Neural crest cell (in vitro differentiated cells): Measurements from ENCODE around the gene BCAN. TPM values are rescaled to one million over a fixed set of nuclear protein-coding genes. Genes with fewer than 3 reads are reported as not detected.

ENCODE experiments used
- DNase-seq: peaks from one replicate; pipeline ENCODE4 v3.0.0; 2021; ENCODE audit warnings: low read depth, mixed read lengths, low spot score
- H3K27ac Mint-ChIP-seq: one replicate; pipeline ENCODE4 v1.8.0; 2021; ENCODE audit warnings: mild to moderate bottlenecking, mixed read lengths; ENCODE audit not compliant: unreplicated experiment
- H3K27me3 Mint-ChIP-seq: 2 replicates; pipeline ENCODE4 v1.8.0; 2021; ENCODE audit warnings: low read depth, mild to moderate bottlenecking, mixed read lengths
- H3K36me3 Mint-ChIP-seq: 2 replicates; pipeline ENCODE4 v1.8.0; 2021; ENCODE audit warnings: low read depth, mild to moderate bottlenecking, mixed read lengths
- H3K4me1 Mint-ChIP-seq: 2 replicates; pipeline ENCODE4 v1.8.0; 2021; ENCODE audit warnings: mixed read lengths
- H3K4me3 Mint-ChIP-seq: one replicate; pipeline ENCODE4 v1.8.0; 2021; ENCODE audit warnings: mild to moderate bottlenecking, mixed read lengths
- H3K9me3 Mint-ChIP-seq: 2 replicates; pipeline ENCODE4 v1.8.0; 2021; ENCODE audit warnings: mixed read lengths
- CTCF ChIP-seq: fragments of 200-600 bp; sonication (generic); conservative IDR thresholded peaks from 2 replicates; pipeline ENCODE4 v1.5.0; 2021; ENCODE audit warnings: antibody characterized with exemption, mild to moderate bottlenecking
- total RNA-seq: library from RNA; stranded (reverse); gene quantifications from 2 replicates; pipeline ENCODE4 v1.2.1, GENCODE V29; 2021

BCAN gene
- total RNA-seq, 1 donor from 2014 or later, result 2.4 TPM

- no peaks in the 10 kb centered on the region for H3K36me3 Mint-ChIP-seq
- H3K4me1 Mint-ChIP-seq, result peaks cover 44% of the 10 kb centered on the region
- peak; percentile 99 for TF ChIP-seq CTCF
- no peaks in the 10 kb centered on the region for H3K9me3 Mint-ChIP-seq
- peaks cover 75% of the 10 kb centered on the region for H3K27me3 Mint-ChIP-seq
- peak overlapping the region; percentile 61 for H3K4me3 Mint-ChIP-seq
- DNase-seq, result peak; percentile 71
- no peak overlapping the region for H3K27ac Mint-ChIP-seq
These were observed 15.2 kb downstream of the BCAN start for GRCh38 chr1:156656806-156657740.

DNA sequence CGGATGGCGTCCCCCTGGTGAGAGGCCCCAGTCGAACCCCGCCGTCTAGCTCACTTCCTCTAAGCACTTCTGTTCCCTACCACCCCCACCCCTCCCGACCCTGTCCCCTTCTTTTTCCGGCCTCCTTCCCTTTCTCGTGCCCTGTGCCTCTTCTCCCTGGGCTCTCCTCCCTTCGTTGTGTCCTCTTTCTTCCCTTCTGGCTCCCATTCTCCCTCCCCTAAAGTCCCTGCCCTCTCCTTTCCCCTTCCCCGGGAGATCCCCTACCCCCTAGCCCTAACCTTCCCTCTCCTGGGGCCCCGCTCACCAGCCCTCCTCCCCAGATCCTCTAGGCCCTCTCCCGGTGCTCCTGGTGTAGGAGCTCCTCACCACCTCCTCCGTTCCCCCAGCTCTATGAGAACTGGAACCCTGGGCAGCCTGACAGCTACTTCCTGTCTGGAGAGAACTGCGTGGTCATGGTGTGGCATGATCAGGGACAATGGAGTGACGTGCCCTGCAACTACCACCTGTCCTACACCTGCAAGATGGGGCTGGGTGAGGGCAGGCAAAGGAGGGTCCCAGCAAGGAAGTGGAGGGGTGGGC lies 15.9 kb downstream of the BCAN start:
- no peak for DNase-seq
- no peaks in the 10 kb centered on the region for H3K9me3 Mint-ChIP-seq
- H3K27me3 Mint-ChIP-seq, result peaks cover 71% of the 10 kb centered on the region
- TF ChIP-seq CTCF, result no peak
- peak overlapping the region; percentile 61 for H3K4me3 Mint-ChIP-seq
- H3K27ac Mint-ChIP-seq, result no peak overlapping the region
- no peaks in the 10 kb centered on the region for H3K36me3 Mint-ChIP-seq
- peaks cover 52% of the 10 kb centered on the region for H3K4me1 Mint-ChIP-seq

DNA sequence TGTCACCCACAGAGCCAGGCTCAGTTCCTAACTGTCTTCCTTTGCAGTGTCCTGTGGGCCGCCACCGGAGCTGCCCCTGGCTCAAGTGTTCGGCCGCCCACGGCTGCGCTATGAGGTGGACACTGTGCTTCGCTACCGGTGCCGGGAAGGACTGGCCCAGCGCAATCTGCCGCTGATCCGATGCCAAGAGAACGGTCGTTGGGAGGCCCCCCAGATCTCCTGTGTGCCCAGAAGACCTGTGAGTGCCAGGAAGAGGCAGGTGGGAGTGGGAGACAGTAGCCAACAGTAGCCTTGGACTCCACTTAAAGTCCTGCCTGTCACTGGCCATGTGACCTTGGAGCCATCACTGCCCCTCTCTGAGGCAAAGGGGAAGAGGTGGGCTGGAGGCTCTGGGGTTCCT lies 16.6 kb downstream of the BCAN start:
- H3K9me3 Mint-ChIP-seq, result no peaks in the 10 kb centered on the region
- DNase-seq, result no peak
- TF ChIP-seq CTCF, result no peak
- peaks cover 64% of the 10 kb centered on the region for H3K27me3 Mint-ChIP-seq
- H3K4me1 Mint-ChIP-seq, result peaks cover 59% of the 10 kb centered on the region
- no peak overlapping the region for H3K4me3 Mint-ChIP-seq
- no peak overlapping the region for H3K27ac Mint-ChIP-seq
- H3K36me3 Mint-ChIP-seq, result no peaks in the 10 kb centered on the region

DNA sequence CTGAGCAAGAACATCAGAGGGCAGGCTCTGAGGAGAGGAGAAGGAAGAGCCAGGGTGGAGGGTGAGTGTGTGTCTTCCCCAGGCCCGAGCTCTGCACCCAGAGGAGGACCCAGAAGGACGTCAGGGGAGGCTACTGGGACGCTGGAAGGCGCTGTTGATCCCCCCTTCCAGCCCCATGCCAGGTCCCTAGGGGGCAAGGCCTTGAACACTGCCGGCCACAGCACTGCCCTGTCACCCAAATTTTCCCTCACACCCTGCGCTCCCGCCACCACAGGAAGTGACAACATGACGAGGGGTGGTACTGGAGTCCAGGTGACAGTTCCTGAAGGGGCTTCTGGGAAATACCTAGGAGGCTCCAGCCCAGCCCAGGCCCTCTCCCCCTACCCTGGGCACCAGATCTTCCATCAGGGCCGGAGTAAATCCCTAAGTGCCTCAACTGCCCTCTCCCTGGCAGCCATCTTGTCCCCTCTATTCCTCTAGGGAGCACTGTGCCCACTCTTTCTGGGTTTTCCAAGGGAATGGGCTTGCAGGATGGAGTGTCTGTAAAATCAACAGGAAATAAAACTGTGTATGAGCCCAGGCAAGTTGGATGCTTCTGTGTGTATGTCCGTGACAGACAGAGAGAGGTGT lies 17.1 kb downstream of the BCAN start:
- no peaks in the 10 kb centered on the region for H3K36me3 Mint-ChIP-seq
- peaks cover 64% of the 10 kb centered on the region for H3K4me1 Mint-ChIP-seq
- H3K27me3 Mint-ChIP-seq, result peaks cover 59% of the 10 kb centered on the region
- peak overlapping the region; percentile 68 for H3K4me3 Mint-ChIP-seq
- H3K9me3 Mint-ChIP-seq, result no peaks in the 10 kb centered on the region
- no peak for DNase-seq
- TF ChIP-seq CTCF, result no peak
- no peak overlapping the region for H3K27ac Mint-ChIP-seq

DNA sequence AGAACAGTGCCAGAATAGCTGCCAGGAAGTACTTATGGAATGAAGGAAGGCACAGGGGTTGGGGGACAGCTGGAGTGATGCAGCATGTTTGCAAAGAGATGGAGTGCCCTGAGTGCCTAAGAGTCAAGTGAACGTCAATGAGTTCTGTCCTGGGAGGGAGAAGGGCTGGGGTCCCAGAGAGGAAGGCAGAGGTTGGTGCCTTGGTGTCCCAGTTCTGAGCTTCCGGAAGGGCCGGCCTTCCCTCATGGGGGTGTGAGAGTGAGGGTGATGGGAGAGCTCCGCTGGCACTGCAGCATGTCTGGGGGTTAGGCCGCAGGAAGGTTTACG lies 17.7 kb downstream of the BCAN start:
- peak overlapping the region; percentile 68 for H3K4me3 Mint-ChIP-seq

More for the DNA sequence above, 17.7 kb downstream of the BCAN start:
- TF ChIP-seq CTCF, result no peak
- H3K4me1 Mint-ChIP-seq, result peaks cover 70% of the 10 kb centered on the region
- H3K9me3 Mint-ChIP-seq, result no peaks in the 10 kb centered on the region
- DNase-seq, result no peak
- no peaks in the 10 kb centered on the region for H3K36me3 Mint-ChIP-seq
- H3K27me3 Mint-ChIP-seq, result peaks cover 58% of the 10 kb centered on the region
- H3K27ac Mint-ChIP-seq, result no peak overlapping the region
